SU-DHL-6 (cell line): ENCODE data around the gene RABGEF1.

Experiments
- EZH2phosphoT487 ChIP-seq: fragments of 200-600 bp; sonication (generic), shearing (Covaris generic); conservative IDR thresholded peaks from 2 replicates; pipeline ENCODE4 v1.6.1; 2018; ENCODE audit warnings: mild to moderate bottlenecking, antibody characterized with exemption, low read length, moderate library complexity, mixed read lengths
- TF ChIP-seq, protein P1 (sequence below): fragments of 200-600 bp; sonication (generic); IDR thresholded peaks from one replicate; pipeline ENCODE4 v1.5.1; 2017; ENCODE audit warnings: antibody characterized with exemption, mild to moderate bottlenecking, low read length, moderate library complexity; ENCODE audit not compliant: insufficient read depth, poor library complexity, severe bottlenecking

- TF ChIP-seq, protein P1, sequence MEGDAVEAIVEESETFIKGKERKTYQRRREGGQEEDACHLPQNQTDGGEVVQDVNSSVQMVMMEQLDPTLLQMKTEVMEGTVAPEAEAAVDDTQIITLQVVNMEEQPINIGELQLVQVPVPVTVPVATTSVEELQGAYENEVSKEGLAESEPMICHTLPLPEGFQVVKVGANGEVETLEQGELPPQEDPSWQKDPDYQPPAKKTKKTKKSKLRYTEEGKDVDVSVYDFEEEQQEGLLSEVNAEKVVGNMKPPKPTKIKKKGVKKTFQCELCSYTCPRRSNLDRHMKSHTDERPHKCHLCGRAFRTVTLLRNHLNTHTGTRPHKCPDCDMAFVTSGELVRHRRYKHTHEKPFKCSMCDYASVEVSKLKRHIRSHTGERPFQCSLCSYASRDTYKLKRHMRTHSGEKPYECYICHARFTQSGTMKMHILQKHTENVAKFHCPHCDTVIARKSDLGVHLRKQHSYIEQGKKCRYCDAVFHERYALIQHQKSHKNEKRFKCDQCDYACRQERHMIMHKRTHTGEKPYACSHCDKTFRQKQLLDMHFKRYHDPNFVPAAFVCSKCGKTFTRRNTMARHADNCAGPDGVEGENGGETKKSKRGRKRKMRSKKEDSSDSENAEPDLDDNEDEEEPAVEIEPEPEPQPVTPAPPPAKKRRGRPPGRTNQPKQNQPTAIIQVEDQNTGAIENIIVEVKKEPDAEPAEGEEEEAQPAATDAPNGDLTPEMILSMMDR: no peak
- TF ChIP-seq EZH2phosphoT487: no peak
These were observed 16.4 kb downstream of the RABGEF1 start for GRCh38 chr7:66756889-66757288.
